ENCODE data around the gene CORO2B. TPM values are rescaled to one million over a fixed set of nuclear protein-coding genes. Genes with fewer than 3 reads are reported as not detected.
"Not testable (repeated sequence)": the region's sequence is repeated elsewhere in the genome, so short reads cannot be mapped to it uniquely, and the experiment has no call there.

Gene CORO2B
- polyA plus RNA-seq, 1 donor from 2014 or later, result 15.1 TPM

GRCh38 chr15:68679161-68679560, 100.4 kb downstream of the CORO2B start:
- no peak overlapping the region for H3K9ac ChIP-seq (ENCODE audit: low read length)
- no peak overlapping the region for H3K4me2 ChIP-seq (ENCODE audit: low read length)
- H3K9me3 ChIP-seq (ENCODE audit: low read length), result no peaks in the 10 kb centered on the region
- H3K79me2 ChIP-seq (replicated peaks; ENCODE audit: insufficient read depth, low read length), result no peaks in the 10 kb centered on the region
- H3K27ac ChIP-seq (ENCODE audit: low read length), result no peak overlapping the region
- no peaks in the 10 kb centered on the region for H3K9me2 ChIP-seq (ENCODE audit: insufficient read depth, low read length)
- H3F3A ChIP-seq (ENCODE audit: insufficient read depth, low read length, poor library complexity, severe bottlenecking), result no peaks in the 10 kb centered on the region
- H3K4me3 ChIP-seq (ENCODE audit: low read length), result no peak overlapping the region
- H3K27me3 ChIP-seq (ENCODE audit: insufficient read depth, low read depth, low read length), result no peaks in the 10 kb centered on the region
- no peaks in the 10 kb centered on the region for H4K20me1 ChIP-seq (ENCODE audit: insufficient read depth)
- H3K36me3 ChIP-seq (ENCODE audit: insufficient read depth, low read length), result no peaks in the 10 kb centered on the region
- no peak overlapping the region for H2AFZ ChIP-seq (ENCODE audit: low read depth, low read length)
- TF ChIP-seq CTCF (IDR thresholded peaks at IDR 0.05; ENCODE audit: poor library complexity, severe bottlenecking), result no peak
- TF ChIP-seq SMC3 (conservative IDR thresholded peaks at IDR 0.05; ENCODE audit: poor library complexity), result no peak
- TF ChIP-seq POLR2AphosphoS5 (IDR thresholded peaks at IDR 0.05), result no peak
- no peak for TF ChIP-seq RAD21 (conservative IDR thresholded peaks at IDR 0.05)
- TF ChIP-seq EP300 (conservative IDR thresholded peaks at IDR 0.05; ENCODE audit: poor library complexity, severe bottlenecking), result no peak
- TF ChIP-seq MXI1 (conservative IDR thresholded peaks at IDR 0.05; ENCODE audit: poor library complexity, severe bottlenecking), result no peak
- no peak for TF ChIP-seq TAF1 (IDR thresholded peaks at IDR 0.05; ENCODE audit: low read depth)
- no peak for TF ChIP-seq REST (IDR thresholded peaks at IDR 0.05; ENCODE audit: borderline replicate concordance)
- TF ChIP-seq EZH2 (IDR thresholded peaks at IDR 0.05; ENCODE audit: borderline replicate concordance, insufficient read depth, low read length, poor library complexity, severe bottlenecking), result no peak

- TF ChIP-seq RAD21 (conservative IDR thresholded peaks at IDR 0.05), result no peak
- TF ChIP-seq EP300 (conservative IDR thresholded peaks at IDR 0.05; ENCODE audit: poor library complexity, severe bottlenecking), result no peak
- no peak for TF ChIP-seq TAF1 (IDR thresholded peaks at IDR 0.05; ENCODE audit: low read depth)
- TF ChIP-seq MXI1 (conservative IDR thresholded peaks at IDR 0.05; ENCODE audit: poor library complexity, severe bottlenecking), result no peak
- TF ChIP-seq EZH2 (IDR thresholded peaks at IDR 0.05; ENCODE audit: borderline replicate concordance, insufficient read depth, low read length, poor library complexity, severe bottlenecking), result no peak
- no peak for TF ChIP-seq REST (IDR thresholded peaks at IDR 0.05; ENCODE audit: borderline replicate concordance)
- TF ChIP-seq SMC3 (conservative IDR thresholded peaks at IDR 0.05; ENCODE audit: poor library complexity), result no peak
- TF ChIP-seq POLR2AphosphoS5 (IDR thresholded peaks at IDR 0.05), result no peak
- no peaks in the 10 kb centered on the region for H3K36me3 ChIP-seq (ENCODE audit: insufficient read depth, low read length)
- H3F3A ChIP-seq (ENCODE audit: insufficient read depth, low read length, poor library complexity, severe bottlenecking), result no peaks in the 10 kb centered on the region
- H3K9me3 ChIP-seq (ENCODE audit: low read length), result no peaks in the 10 kb centered on the region
- H2AFZ ChIP-seq (ENCODE audit: low read depth, low read length), result no peak overlapping the region
- H3K4me2 ChIP-seq (ENCODE audit: low read length), result no peak overlapping the region
- no peak overlapping the region for H3K4me3 ChIP-seq (ENCODE audit: low read length)
- H3K9me2 ChIP-seq (ENCODE audit: insufficient read depth, low read length), result no peaks in the 10 kb centered on the region
- no peak overlapping the region for H3K27ac ChIP-seq (ENCODE audit: low read length)
- H3K79me2 ChIP-seq (replicated peaks; ENCODE audit: insufficient read depth, low read length), result no peaks in the 10 kb centered on the region
- H4K20me1 ChIP-seq (ENCODE audit: insufficient read depth), result no peaks in the 10 kb centered on the region
- no peaks in the 10 kb centered on the region for H3K27me3 ChIP-seq (ENCODE audit: insufficient read depth, low read depth, low read length)
- H3K9ac ChIP-seq (ENCODE audit: low read length), result no peak overlapping the region
Observed at GRCh38 chr15:68679961-68680371, 101.2 kb downstream of the CORO2B start.

- H3K27me3 ChIP-seq (ENCODE audit: insufficient read depth, low read depth, low read length); H4K20me1 ChIP-seq (ENCODE audit: insufficient read depth); H3F3A ChIP-seq (ENCODE audit: insufficient read depth, low read length, poor library complexity, severe bottlenecking); H2AFZ ChIP-seq (ENCODE audit: low read depth, low read length); H3K79me2 ChIP-seq (replicated peaks; ENCODE audit: insufficient read depth, low read length); H3K9ac ChIP-seq (ENCODE audit: low read length); H3K9me2 ChIP-seq (ENCODE audit: insufficient read depth, low read length); H3K36me3 ChIP-seq (ENCODE audit: insufficient read depth, low read length); H3K9me3 ChIP-seq (ENCODE audit: low read length); H3K4me3 ChIP-seq (ENCODE audit: low read length); H3K27ac ChIP-seq (ENCODE audit: low read length); H3K4me2 ChIP-seq (ENCODE audit: low read length): not testable (repeated sequence)
Observed at GRCh38 chr15:68680756-68681155, 102.0 kb downstream of the CORO2B start.

Data from neural cell (in vitro differentiated cells).